A549 (cell line): ENCODE results near the gene EXOC5. TPM values are rescaled to one million over a fixed set of nuclear protein-coding genes. Genes with fewer than 3 reads are reported as not detected.

Experiments used
- ATAC-seq, 2 experiments: fragments of 200-7000 bp in 1 of 2; fragments of >200 bp in 1 of 2; cut with Nextera tagmentation in 1 of 2; cut with Tn5 transposase in 1 of 2; 3 replicates each; pipeline versions ENCODE4 v1.8.0 to v1.9.1; 2018 to 2020; ENCODE audit warnings: mild to moderate bottlenecking in 1 of 2, moderate library complexity in 1 of 2
- CTCF ChIA-PET: fragments of 300-600 bp; sonication (Branson Sonifier 250); formaldehyde crosslinking; extraction: SDS; loops from one replicate; lab custom pipeline; 2021; ENCODE audit warnings: antibody characterized with exemption, inconsistent platforms; lab: Yijun Ruan, JAX
- POLR2A ChIA-PET: fragments of 350-600 bp; formaldehyde crosslinking; extraction: SDS; loops from one replicate; lab custom pipeline; 2021; ENCODE audit warnings: antibody characterized with exemption, inconsistent platforms; lab: Yijun Ruan, JAX
- DNase-seq, 2 experiments: peaks; one replicate each; pipeline versions ENCODE4 v3.0.0 to v3.0.0-alpha.2; 2011 to 2016; ENCODE audit warnings: low read depth in 1 of 2, low spot score in 1 of 2
- FAIRE-seq: peaks from 2 replicates; lab custom pipeline; 2011; peaks lifted over from hg19 to GRCh38; lab: Jason Lieb, UNC
- H3K27ac ChIP-seq, 2 experiments: fragments of >200 bp; sonication (Bioruptor Twin); formaldehyde crosslinking; 3 replicates each; pipeline ENCODE4 v1.5.1; 2016 to 2017
- H3K4me1 ChIP-seq: fragments of >200 bp; sonication (Bioruptor Twin); formaldehyde crosslinking; 3 replicates; pipeline ENCODE4 v1.6.1; 2016
- H3K4me2 ChIP-seq: fragments of >200 bp; sonication (Bioruptor Twin); formaldehyde crosslinking; 3 replicates; pipeline ENCODE4 v1.6.1; 2016
- H3K4me3 ChIP-seq: fragments of >200 bp; sonication (Bioruptor Twin); formaldehyde crosslinking; 3 replicates; pipeline ENCODE4 v1.5.1; 2016
- H3K9me3 ChIP-seq: fragments of >200 bp; sonication (Bioruptor Twin); formaldehyde crosslinking; 3 replicates; pipeline ENCODE4 v1.6.1; 2016
- CHD4 ChIP-seq: fragments of 200-600 bp; sonication (generic); IDR thresholded peaks from 2 replicates; pipeline ENCODE4 v1.6.1; 2016; ENCODE audit warnings: antibody characterized with exemption, mild to moderate bottlenecking, borderline replicate concordance
- CTCF ChIP-seq: fragments of >200 bp; sonication (Bioruptor Twin); formaldehyde crosslinking; IDR thresholded peaks from 3 replicates; pipeline ENCODE4 v1.5.1; 2016
- E2F6 ChIP-seq: IDR thresholded peaks from 2 replicates; pipeline ENCODE4 v1.6.1; 2012; ENCODE audit warnings: low read depth, borderline replicate concordance
- EHMT2 ChIP-seq: fragments of 200-600 bp; sonication (generic); IDR thresholded peaks from 2 replicates; pipeline ENCODE4 v1.6.1; 2016; ENCODE audit warnings: antibody characterized with exemption, low read depth, mild to moderate bottlenecking, moderate library complexity
- FOSB ChIP-seq: fragments of 250-450 bp; sonication (Bioruptor Pico); IDR thresholded peaks from 2 replicates; pipeline ENCODE4 v1.5.0; 2020; ENCODE audit warnings: mild to moderate bottlenecking, moderate library complexity
- GATA3 ChIP-seq: IDR thresholded peaks from 2 replicates; pipeline ENCODE4 v1.6.1; 2012; ENCODE audit warnings: borderline replicate concordance
- JUNB ChIP-seq: fragments of >200 bp; sonication (Bioruptor Twin); formaldehyde crosslinking; IDR thresholded peaks from 2 replicates; pipeline ENCODE4 v1.6.1; 2016
- KDM1A ChIP-seq: fragments of 200-600 bp; sonication (generic); IDR thresholded peaks from 2 replicates; pipeline ENCODE4 v1.6.1; 2016; ENCODE audit warnings: low read depth, mild to moderate bottlenecking
- KDM5A ChIP-seq: fragments of 200-600 bp; sonication (generic); IDR thresholded peaks from 2 replicates; pipeline ENCODE4 v1.6.1; 2016; ENCODE audit warnings: antibody characterized with exemption, mild to moderate bottlenecking
- NFE2L2 ChIP-seq: fragments of 150-350 bp; conservative IDR thresholded peaks from 2 replicates; pipeline ENCODE4 v1.6.1; 2014; ENCODE audit warnings: low read length
- NR3C1 ChIP-seq: fragments of >200 bp; sonication (Bioruptor Twin); formaldehyde crosslinking; IDR thresholded peaks from 3 replicates; pipeline ENCODE4 v1.6.1; 2017
- POLR2A ChIP-seq: IDR thresholded peaks from 2 replicates; pipeline ENCODE4 v1.6.1; 2012; ENCODE audit warnings: mild to moderate bottlenecking, low read length
- POLR2AphosphoS2 ChIP-seq: conservative IDR thresholded peaks from 2 replicates; pipeline ENCODE4 v1.6.1; 2012; ENCODE audit warnings: low read length, improper control_type of control experiment, inconsistent platforms
- RCOR1 ChIP-seq: fragments of 150-350 bp; IDR thresholded peaks from 2 replicates; pipeline ENCODE4 v1.6.1; 2014; ENCODE audit warnings: antibody characterized with exemption, low read length, low read depth
- REST ChIP-seq: fragments of 200-600 bp; sonication (generic); IDR thresholded peaks from 2 replicates; pipeline ENCODE4 v1.6.1; 2016; ENCODE audit warnings: antibody characterized with exemption, mild to moderate bottlenecking, moderate library complexity
- SREBF2 ChIP-seq: fragments of 450-650 bp; IDR thresholded peaks from 2 replicates; pipeline ENCODE4 v1.6.1; 2014; ENCODE audit warnings: mild to moderate bottlenecking, moderate library complexity
- TFCP2L1 ChIP-seq: fragments of 250-450 bp; sonication (Bioruptor Pico); IDR thresholded peaks from 2 replicates; pipeline ENCODE4 v1.5.0; 2021; ENCODE audit warnings: mild to moderate bottlenecking
- TP53 ChIP-seq: fragments of 250-450 bp; sonication (Bioruptor Pico); IDR thresholded peaks from 2 replicates; pipeline ENCODE4 v1.5.0; 2021; ENCODE audit warnings: mild to moderate bottlenecking, moderate library complexity
- USF2 ChIP-seq: fragments of 450-650 bp; IDR thresholded peaks from 2 replicates; pipeline ENCODE4 v1.6.1; 2014; ENCODE audit warnings: antibody characterized with exemption
- ZC3H11A ChIP-seq: fragments of 450-650 bp; IDR thresholded peaks from 2 replicates; pipeline ENCODE4 v1.6.1; 2014; ENCODE audit warnings: antibody characterized with exemption, mild to moderate bottlenecking
- ZNF302 ChIP-seq: fragments of 250-450 bp; sonication (Bioruptor Pico); IDR thresholded peaks from 2 replicates; pipeline ENCODE4 v1.9.0; 2021; ENCODE audit warnings: inconsistent platforms, mild to moderate bottlenecking, moderate library complexity
- WGBS: methylation state at CpG from one replicate; pipeline ENCODE4 v1.1.6; 2017; ENCODE audit errors: missing lambda C conversion rate; 5-methylcytosine and 5-hydroxymethylcytosine counted together
- polyA plus RNA-seq, 4 experiments: library from polyadenylated mRNA; depleted of rRNA in 3 of 4; stranded (reverse); fragments of >200 nt; fragmentation: RNase III in 1 of 4; extraction: RNeasy Plus Mini Kit Qiagen cat#74134 plus additional on column Dnase treatment in 1 of 4; gene quantifications; 2 replicates in 3 of 4; 3 replicates in 1 of 4; pipeline ENCODE4 v1.2.3, GENCODE V29; 2011 to 2017
- TF ChIP-seq, protein P1 (sequence below): fragments of 150-350 bp; IDR thresholded peaks from 2 replicates; pipeline ENCODE4 v1.6.1; 2014; ENCODE audit warnings: low read depth, mild to moderate bottlenecking, low read length
- TF ChIP-seq, protein P2 (sequence below): fragments of 250-450 bp; sonication (Bioruptor Pico); IDR thresholded peaks from 2 replicates; pipeline ENCODE4 v1.5.0; 2021; ENCODE audit warnings: mild to moderate bottlenecking, moderate library complexity, borderline replicate concordance
- TF ChIP-seq, protein P3 (sequence below): fragments of >200 bp; sonication (Bioruptor Twin); formaldehyde crosslinking; IDR thresholded peaks from 2 replicates; pipeline ENCODE4 v1.6.1; 2016

The EXOC5 gene
- polyA plus RNA-seq, 2 of the 4 experiments (the other 2 are of a cell fraction), result 30.4 to 64.6 TPM

GRCh38 chr14:57299511-57299910 lies 30.8 kb upstream of the EXOC5 start (continued):
- no peak for TF ChIP-seq KDM1A
- TF ChIP-seq NR3C1, result no peak

GRCh38 chr14:57297852-57298251 lies 29.1 kb upstream of the EXOC5 start:
- ChIA-PET CTCF (interaction anchor here (0.6 to 3.8 kb wide), 2 partner anchors 63 to 807 kb away, joined by 3 to 12 read pairs; no protein-coding TSS in a partner anchor), POLR2A (interaction anchor here (0.6 kb wide), 1 partner anchor 93 kb away, joined by 5 read pairs; the partner anchor contains the start of gene NAA30)
- Histone ChIP-seq H3K4me3 (no peak overlapping the region), H3K9me3 (no peaks in the 10 kb centered on the region), H3K4me1 (no peaks in the 10 kb centered on the region), H3K4me2 (no peak overlapping the region), H3K27ac (no peak overlapping the region)
- DNase-seq (no peak), FAIRE-seq (no peak), ATAC-seq (no peak)
- no peak for TF ChIP-seq E2F6
- TF ChIP-seq KDM5A, result no peak
- no peak for TF ChIP-seq NFE2L2
- TF ChIP-seq POLR2A, result no peak
- TF ChIP-seq TFCP2L1 (CRISPR knock-in tag), result no peak
- TF ChIP-seq RCOR1, result no peak
- TF ChIP-seq CTCF, result no peak
- TF ChIP-seq, protein P1, sequence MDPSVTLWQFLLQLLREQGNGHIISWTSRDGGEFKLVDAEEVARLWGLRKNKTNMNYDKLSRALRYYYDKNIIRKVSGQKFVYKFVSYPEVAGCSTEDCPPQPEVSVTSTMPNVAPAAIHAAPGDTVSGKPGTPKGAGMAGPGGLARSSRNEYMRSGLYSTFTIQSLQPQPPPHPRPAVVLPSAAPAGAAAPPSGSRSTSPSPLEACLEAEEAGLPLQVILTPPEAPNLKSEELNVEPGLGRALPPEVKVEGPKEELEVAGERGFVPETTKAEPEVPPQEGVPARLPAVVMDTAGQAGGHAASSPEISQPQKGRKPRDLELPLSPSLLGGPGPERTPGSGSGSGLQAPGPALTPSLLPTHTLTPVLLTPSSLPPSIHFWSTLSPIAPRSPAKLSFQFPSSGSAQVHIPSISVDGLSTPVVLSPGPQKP, result no peak
- no peak for TF ChIP-seq CHD4
- no peak for TF ChIP-seq USF2
- no peak for TF ChIP-seq GATA3
- TF ChIP-seq, protein P2, sequence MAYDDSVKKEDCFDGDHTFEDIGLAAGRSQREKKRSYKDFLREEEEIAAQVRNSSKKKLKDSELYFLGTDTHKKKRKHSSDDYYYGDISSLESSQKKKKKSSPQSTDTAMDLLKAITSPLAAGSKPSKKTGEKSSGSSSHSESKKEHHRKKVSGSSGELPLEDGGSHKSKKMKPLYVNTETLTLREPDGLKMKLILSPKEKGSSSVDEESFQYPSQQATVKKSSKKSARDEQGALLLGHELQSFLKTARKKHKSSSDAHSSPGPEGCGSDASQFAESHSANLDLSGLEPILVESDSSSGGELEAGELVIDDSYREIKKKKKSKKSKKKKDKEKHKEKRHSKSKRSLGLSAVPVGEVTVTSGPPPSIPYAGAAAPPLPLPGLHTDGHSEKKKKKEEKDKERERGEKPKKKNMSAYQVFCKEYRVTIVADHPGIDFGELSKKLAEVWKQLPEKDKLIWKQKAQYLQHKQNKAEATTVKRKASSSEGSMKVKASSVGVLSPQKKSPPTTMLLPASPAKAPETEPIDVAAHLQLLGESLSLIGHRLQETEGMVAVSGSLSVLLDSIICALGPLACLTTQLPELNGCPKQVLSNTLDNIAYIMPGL, result no peak
- 91% methylated on average over 4 of the region's 4 CpGs for WGBS

- no peak for DNase-seq
Measured at GRCh38 chr14:57295239-57295638, 26.5 kb upstream of the EXOC5 start.

More at GRCh38 chr14:57295239-57295638, 26.5 kb upstream of the EXOC5 start:
- ChIA-PET POLR2A (no interaction called here), CTCF (interaction anchor here (1.1 to 2.3 kb wide), 7 partner anchors 9 to 807 kb away, joined by 3 to 9 read pairs (median 4); no protein-coding TSS in a partner anchor)
- Histone ChIP-seq H3K4me1 (no peaks in the 10 kb centered on the region), H3K9me3 (no peaks in the 10 kb centered on the region), H3K4me2 (no peak overlapping the region), H3K4me3 (no peak overlapping the region), H3K27ac (no peak overlapping the region)
- 0% methylated on average over 1 of the region's 1 CpG for WGBS
- no peak for TF ChIP-seq POLR2AphosphoS2
- no peak for TF ChIP-seq JUNB
- no peak for TF ChIP-seq REST
- no peak for TF ChIP-seq CHD4
- no peak for TF ChIP-seq FOSB
- TF ChIP-seq, protein P3, sequence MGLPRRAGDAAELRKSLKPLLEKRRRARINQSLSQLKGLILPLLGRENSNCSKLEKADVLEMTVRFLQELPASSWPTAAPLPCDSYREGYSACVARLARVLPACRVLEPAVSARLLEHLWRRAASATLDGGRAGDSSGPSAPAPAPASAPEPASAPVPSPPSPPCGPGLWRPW, result no peak
- TF ChIP-seq EHMT2, result no peak
- TF ChIP-seq SREBF2, result no peak
- TF ChIP-seq ZC3H11A, result no peak
- TF ChIP-seq TP53 (CRISPR knock-in tag), result no peak
- TF ChIP-seq TFCP2L1 (CRISPR knock-in tag), result no peak
- TF ChIP-seq ZNF302, result no peak
- FAIRE-seq (no peak), ATAC-seq (no peak)
